PC-3 (cell line): ENCODE results near the gene C9orf85. TPM values are rescaled to one million over a fixed set of nuclear protein-coding genes. Genes with fewer than 3 reads are reported as not detected.

Source experiments
- ATAC-seq: fragments of 200-7000 bp; cut with Tn5 transposase; 2 replicates; pipeline ENCODE4 v1.9.1; 2020; ENCODE audit warnings: mild to moderate bottlenecking, moderate library complexity
- BruUV-seq: library from RNA; stranded (reverse); fragments of 400-500 nt; replicated peaks from 2 replicates; lab custom pipeline; 2021; lab: Mats Ljungman, UMichigan
- CTCF ChIA-PET: fragments of 300-600 bp; sonication (Branson Sonifier 250); formaldehyde crosslinking; loops from one replicate; lab custom pipeline; 2022; ENCODE audit warnings: antibody characterized with exemption; lab: Charles Lee
- POLR2A ChIA-PET: fragments of 300-600 bp; sonication (Branson Sonifier 250); formaldehyde crosslinking; loops from one replicate; lab custom pipeline; 2022; ENCODE audit warnings: antibody characterized with exemption; ENCODE audit not compliant: unreplicated experiment; lab: Charles Lee
- DNase-seq: peaks from one replicate; pipeline ENCODE4 v3.0.0-alpha.2; 2015
- H2AFZ ChIP-seq: fragments of 300-600 bp; sonication (generic); 2 replicates; pipeline ENCODE4 v1.6.0; 2016; ENCODE audit warnings: antibody characterized with exemption, low read length
- H3F3A ChIP-seq: fragments of 300-600 bp; sonication (generic); one replicate; pipeline ENCODE4 v1.6.0; 2017; ENCODE audit warnings: antibody characterized with exemption, low read length, control low read depth, mild to moderate bottlenecking; ENCODE audit not compliant: unreplicated experiment
- H3K27ac ChIP-seq: fragments of 300-600 bp; sonication (generic); 2 replicates; pipeline ENCODE4 v1.5.1; 2016; ENCODE audit warnings: mild to moderate bottlenecking, low read length
- H3K27me3 ChIP-seq: fragments of 300-600 bp; sonication (generic); 2 replicates; pipeline ENCODE4 v1.6.1; 2016; ENCODE audit warnings: low read length, mixed read lengths
- H3K36me3 ChIP-seq: fragments of 300-600 bp; sonication (generic); 2 replicates; pipeline ENCODE4 v1.6.1; 2016; ENCODE audit warnings: low read depth, mixed run types, low read length, mixed read lengths
- H3K4me1 ChIP-seq: fragments of 300-600 bp; sonication (generic); 2 replicates; pipeline ENCODE4 v1.5.1; 2016; ENCODE audit warnings: low read length; ENCODE audit not compliant: insufficient read depth
- H3K4me2 ChIP-seq: fragments of 300-600 bp; sonication (generic); 2 replicates; pipeline ENCODE4 v1.6.0; 2016; ENCODE audit warnings: low read length
- H3K4me3 ChIP-seq: fragments of 300-600 bp; sonication (generic); 2 replicates; pipeline ENCODE4 v1.5.1; 2016; ENCODE audit warnings: mild to moderate bottlenecking, low read length, mixed read lengths
- H3K79me2 ChIP-seq: fragments of 300-600 bp; sonication (generic); 2 replicates; pipeline ENCODE4 v1.6.1; 2017; ENCODE audit warnings: low read length, mixed read lengths
- H3K9ac ChIP-seq: fragments of 300-600 bp; sonication (generic); 2 replicates; pipeline ENCODE4 v1.6.0; 2016; ENCODE audit warnings: mild to moderate bottlenecking, low read length
- H3K9me2 ChIP-seq: fragments of 300-600 bp; sonication (generic); replicated peaks from 2 replicates; pipeline ENCODE4 v1.6.1; 2016; ENCODE audit warnings: mixed run types, low read length, mixed read lengths
- H3K9me3 ChIP-seq: fragments of 300-600 bp; sonication (generic); 2 replicates; pipeline ENCODE4 v1.6.1; 2016; ENCODE audit warnings: low read length, mixed read lengths
- H4K20me1 ChIP-seq: fragments of 300-600 bp; sonication (generic); 2 replicates; pipeline ENCODE4 v1.6.1; 2016; ENCODE audit warnings: low read length, mixed read lengths
- CTCF ChIP-seq: fragments of 300-600 bp; sonication (generic); conservative IDR thresholded peaks from 2 replicates; pipeline ENCODE4 v1.5.1; 2017; ENCODE audit warnings: antibody characterized with exemption, low read depth, mild to moderate bottlenecking, low read length
- EZH2 ChIP-seq: fragments of 300-600 bp; sonication (generic); IDR thresholded peaks from one replicate; pipeline ENCODE4 v1.6.1; 2017; ENCODE audit warnings: antibody characterized with exemption, mild to moderate bottlenecking, low read length; ENCODE audit not compliant: unreplicated experiment
- EZH2phosphoT487 ChIP-seq: fragments of 300-600 bp; sonication (generic); IDR thresholded peaks from 2 replicates; pipeline ENCODE4 v1.6.1; 2018; ENCODE audit warnings: mild to moderate bottlenecking, antibody characterized with exemption, low read length, borderline replicate concordance
- intact Hi-C: fragments of 100-400 bp; cut with micrococcal nuclease; formaldehyde crosslinking; loops from 2 replicates; pipeline ENCODE4 v1.9.0; 2023
- total RNA-seq: library from RNA; depleted of rRNA; stranded (reverse); fragments of >200 nt; gene quantifications from 2 replicates; pipeline ENCODE4 v1.2.3, GENCODE V29; 2014

C9orf85 gene
- total RNA-seq, 1 experiment from 2014 or later = 7.9 TPM

GRCh38 chr9:71887362-71887761 is 24.1 kb upstream of the C9orf85 start:
- H3K9me3 ChIP-seq = no peaks in the 10 kb centered on the region
- no peak overlapping the region for H3K27ac ChIP-seq
- H4K20me1 ChIP-seq = 0 out of 2 replicates have a peak, but pooled peaks cover 5% of the 10 kb centered on the region
- H2AFZ ChIP-seq = no peak overlapping the region
- intact Hi-C loops = no loop called here
- H3K27me3 ChIP-seq = no peaks in the 10 kb centered on the region
- no peaks in the 10 kb centered on the region for H3K4me1 ChIP-seq
- H3K79me2 ChIP-seq = peaks cover 63% of the 10 kb centered on the region
- no peak for ATAC-seq
- CTCF ChIA-PET = no interaction called here
- BruUV-seq = no TSS peak
- TF ChIP-seq CTCF (no peak), EZH2 (no peak), EZH2phosphoT487 (no peak)
- POLR2A ChIA-PET = interaction anchor here (0.6 kb wide), 1 partner anchor 25 kb away, joined by 4 read pairs; no protein-coding TSS in a partner anchor
- no peak overlapping the region for H3K4me3 ChIP-seq
- no peak for DNase-seq
- no peaks in the 10 kb centered on the region for H3F3A ChIP-seq
- no peaks in the 10 kb centered on the region; the same call in 1 of the 2 replicates for H3K36me3 ChIP-seq
- H3K4me2 ChIP-seq = no peak overlapping the region
- H3K9ac ChIP-seq = no peak overlapping the region
- H3K9me2 ChIP-seq = no peaks in the 10 kb centered on the region

GRCh38 chr9:71890042-71890679 is 21.3 kb upstream of the C9orf85 start:
- no peak for DNase-seq
- Histone ChIP-seq H3K9ac (no peak overlapping the region), H2AFZ (no peak overlapping the region), H3K4me2 (no peak overlapping the region), H3K27ac (no peak overlapping the region), H4K20me1 (0 out of 2 replicates have a peak, but pooled peaks cover 5% of the 10 kb centered on the region), H3K27me3 (no peaks in the 10 kb centered on the region), H3F3A (no peaks in the 10 kb centered on the region), H3K4me1 (no peaks in the 10 kb centered on the region), H3K4me3 (no peak overlapping the region), H3K9me2 (no peaks in the 10 kb centered on the region), H3K36me3 (no peaks in the 10 kb centered on the region), H3K79me2 (peaks cover 74% of the 10 kb centered on the region), H3K9me3 (no peaks in the 10 kb centered on the region)
- BruUV-seq = no TSS peak
- ChIA-PET POLR2A (interaction anchor here (0.7 kb wide), 1 partner anchor 63 kb away, joined by 5 read pairs; no protein-coding TSS in a partner anchor), CTCF (no interaction called here)
- ATAC-seq = no peak
- intact Hi-C loops = no loop called here
- no peak for TF ChIP-seq EZH2phosphoT487
- no peak for TF ChIP-seq EZH2
- TF ChIP-seq CTCF = no peak

GRCh38 chr9:71891557-71892189 is 19.8 kb upstream of the C9orf85 start:
- DNase-seq (no peak), ATAC-seq (no peak)
- peaks cover 76% of the 10 kb centered on the region for H3K79me2 ChIP-seq
- no peak for TF ChIP-seq EZH2
- no peak for TF ChIP-seq CTCF
- TF ChIP-seq EZH2phosphoT487 = no peak
- H4K20me1 ChIP-seq = 0 out of 2 replicates have a peak, but pooled peaks cover 5% of the 10 kb centered on the region
- POLR2A ChIA-PET = no interaction called here
- H3K36me3 ChIP-seq = no peaks in the 10 kb centered on the region
- no peaks in the 10 kb centered on the region for H3K9me2 ChIP-seq
- H3K9ac ChIP-seq = no peak overlapping the region
- no peak overlapping the region for H3K27ac ChIP-seq
- intact Hi-C loops = no loop called here
- no peaks in the 10 kb centered on the region for H3K9me3 ChIP-seq
- H3K4me1 ChIP-seq = no peaks in the 10 kb centered on the region
- CTCF ChIA-PET = no interaction called here
- H3K27me3 ChIP-seq = no peaks in the 10 kb centered on the region
- H3F3A ChIP-seq = no peaks in the 10 kb centered on the region
- no peak overlapping the region for H3K4me3 ChIP-seq
- BruUV-seq = no TSS peak
- no peak overlapping the region for H2AFZ ChIP-seq
- no peak overlapping the region for H3K4me2 ChIP-seq
